Gastrocnemius medialis (tissue), 4 donors: Measurements from ENCODE around the gene PRTN3. TPM values are rescaled to one million over a fixed set of nuclear protein-coding genes. Genes with fewer than 3 reads are reported as not detected.

Source experiments
- ATAC-seq, 2 donors: fragments of 150-250 bp; one replicate each; pipeline ENCODE4 v1.9.1; 2016
- DNase-seq, 2 donors: peaks; one replicate each; pipeline ENCODE4 v3.0.0-alpha.2; 2019
- H3K27ac ChIP-seq, 4 donors: fragments of 200-600 bp; sonication (generic); 1 replicate in 1 of 4; 2 replicates in 3 of 4; pipeline ENCODE4 v1.5.1; 2016 to 2018; ENCODE audit warnings: mild to moderate bottlenecking in 2 of 4, moderate library complexity in 1 of 4
- H3K27me3 ChIP-seq, 3 donors: fragments of 200-600 bp; sonication (generic) in 2 of 3; 1 replicate in 1 of 3; 2 replicates in 2 of 3; pipeline versions ENCODE4 v1.5.1 to v1.6.0; 2016 to 2019; ENCODE audit warnings: mild to moderate bottlenecking in 1 of 3, moderate library complexity in 1 of 3
- H3K36me3 ChIP-seq, 2 donors: fragments of 200-600 bp; sonication (generic) in 1 of 2; one replicate each; pipeline ENCODE4 v1.5.1; 2017 to 2018
- H3K4me1 ChIP-seq, 2 donors: fragments of 200-600 bp; sonication (generic) in 1 of 2; one replicate each; pipeline ENCODE4 v1.5.1; 2016 to 2017; ENCODE audit warnings: mild to moderate bottlenecking in 2 of 2
- H3K4me3 ChIP-seq, 4 donors: fragments of 200-600 bp; sonication (generic) in 3 of 4; 1 replicate in 1 of 4; 2 replicates in 3 of 4; pipeline ENCODE4 v1.5.1; 2016 to 2019; ENCODE audit warnings: mild to moderate bottlenecking in 2 of 4
- H3K9me3 ChIP-seq, 3 donors: fragments of 200-600 bp; sonication (generic) in 2 of 3; 1 replicate in 1 of 3; 2 replicates in 2 of 3; pipeline ENCODE4 v1.5.1; 2016 to 2019
- CTCF ChIP-seq, 5 experiments: fragments of 450-650 bp in 3 of 5; fragments of 200-600 bp in 2 of 5; sonication (generic) in 2 of 5; IDR thresholded peaks in 4 of 5; conservative IDR thresholded peaks in 1 of 5; 1 replicate in 4 of 5; 2 replicates in 1 of 5; pipeline ENCODE4 v1.5.1; 2016 to 2019; ENCODE audit warnings: antibody characterized with exemption in 5 of 5, mild to moderate bottlenecking in 3 of 5, moderate library complexity in 3 of 5
- POLR2A ChIP-seq, 2 donors: fragments of 450-650 bp; IDR thresholded peaks; one replicate each; pipeline ENCODE4 v1.6.1; 2017; ENCODE audit warnings: antibody characterized with exemption in 2 of 2, mild to moderate bottlenecking in 2 of 2, moderate library complexity in 2 of 2
- in situ Hi-C, 4 donors: fragments of 200-750 bp; cut with MboI; loops; one replicate each; pipeline versions ENCODE4 v1.15.0 to v1.8.0; 2017; ENCODE audit warnings: low sequenced_read_pairs in 4 of 4
- intact Hi-C: fragments of 100-400 bp; cut with DNase I; formaldehyde crosslinking; loops from one replicate; pipeline ENCODE4 v1.15.1; 2023; ENCODE audit warnings: low total_unique reads
- total RNA-seq, 4 donors: library from RNA; depleted of rRNA; stranded (reverse); fragments of >200 nt; gene quantifications; one replicate each; pipeline versions ENCODE4 v1.1.0 to v1.2.3, GENCODE V29; 2016

The PRTN3 gene
- total RNA-seq, 4 donors from 2014 or later: 0.51 TPM; not detected in 3

- Histone ChIP-seq H3K9me3 (no peaks in the 10 kb centered on the region), H3K4me3 (no peak overlapping the region), H3K4me1 (peaks cover 24 to 32% of the 10 kb centered on the region in 2 donors), H3K36me3 (no peaks in the 10 kb centered on the region), H3K27me3 (no peaks in the 10 kb centered on the region), H3K27ac (no peak overlapping the region)
- intact Hi-C loops (loop anchor here (10.0 kb wide), 1 partner anchor 481 kb away; the partner anchor contains the start of gene FAM174C), in situ Hi-C loops (no loop called here)
- TF ChIP-seq POLR2A (IDR thresholded peaks at IDR 0.05) (no peak), CTCF (IDR thresholded peaks at IDR 0.05 in 4 of 5, conservative IDR thresholded peaks at IDR 0.05 in 1 of 5) (no peak)
- ATAC-seq (no peak), DNase-seq (no peak)
Observed at GRCh38 chr19:793806-794205, 47.0 kb upstream of the PRTN3 start.

- DNase-seq: no peak
- TF ChIP-seq CTCF (IDR thresholded peaks at IDR 0.05 in 4 of 5, conservative IDR thresholded peaks at IDR 0.05 in 1 of 5) (no peak), POLR2A (IDR thresholded peaks at IDR 0.05) (no peak)
- Histone ChIP-seq H3K27me3 (no peaks in the 10 kb centered on the region), H3K9me3 (no peaks in the 10 kb centered on the region), H3K36me3 (no peaks in the 10 kb centered on the region), H3K27ac (peak overlapping the region; percentile 54 to 97 (median 71)), H3K4me1 (peaks cover 33% of the 10 kb centered on the region in 2 donors), H3K4me3 (peak overlapping the region in 2 of 4 donors; percentile 79 to 98)
- intact Hi-C loops (loop anchor here (5.0 to 10.0 kb wide), 3 partner anchors 133 to 480 kb away; partner anchors contain the start of genes FAM174C, POLRMT and RNF126), in situ Hi-C loops (no loop called here)
- no peak for ATAC-seq
Observed at GRCh38 chr19:795073-795611, 45.7 kb upstream of the PRTN3 start.

GRCh38 chr19:795691-796581 is 44.9 kb upstream of the PRTN3 start:
- Histone ChIP-seq H3K27me3 (no peaks in the 10 kb centered on the region), H3K9me3 (no peaks in the 10 kb centered on the region), H3K4me1 (peaks cover 38 to 41% of the 10 kb centered on the region in 2 donors), H3K36me3 (no peaks in the 10 kb centered on the region), H3K27ac (peak overlapping the region; percentile 83 to 97 (median 92)), H3K4me3 (peak overlapping the region; percentile 79 to 98 (median 86))
- ATAC-seq (no peak), DNase-seq (no peak)
- in situ Hi-C loops (no loop called here), intact Hi-C loops (loop anchor here (2.0 to 10.0 kb wide), 5 partner anchors 125 to 857 kb away; partner anchors contain the start of genes FAM174C, POLRMT, RNF126 and TCF3)
- no peak for TF ChIP-seq POLR2A (IDR thresholded peaks at IDR 0.05)
- no peak for TF ChIP-seq CTCF (IDR thresholded peaks at IDR 0.05 in 4 of 5, conservative IDR thresholded peaks at IDR 0.05 in 1 of 5)

- ATAC-seq: peak; percentile 91
- peak within 1 kb of the TSS; percentile 91 to 99 (median 94) for H3K27ac ChIP-seq
- H3K4me1 ChIP-seq: peaks cover 48 to 50% of the 10 kb centered on the region in 2 donors
- DNase-seq: peak; percentile 100
- no peaks in the 10 kb centered on the region for H3K9me3 ChIP-seq
- intact Hi-C loops: loop anchor here (1.0 to 10.0 kb wide), 9 partner anchors 96 to 856 kb away; partner anchors contain the start of genes FAM174C, MED16, POLRMT and RNF126
- TF ChIP-seq POLR2A (IDR thresholded peaks at IDR 0.05) (peak; percentile 83), CTCF (IDR thresholded peaks at IDR 0.05 in 4 of 5, conservative IDR thresholded peaks at IDR 0.05 in 1 of 5) (peak in 4 of 5 experiments; percentile 28 to 58 (median 38))
- H3K4me3 ChIP-seq: peak within 1 kb of the TSS; percentile 79 to 98 (median 92)
- H3K27me3 ChIP-seq: no peaks in the 10 kb centered on the region
- in situ Hi-C loops: no loop called here
- no peaks in the 10 kb centered on the region for H3K36me3 ChIP-seq
Observed at GRCh38 chr19:796692-797527, 43.9 kb upstream of the PRTN3 start, which contains the start of gene PTBP1. Gene PTBP1, plus strand, starts transcription at chr19:797452. Its CDS starts 46 bp downstream, at chr19:797498.
